Esophagus mucosa (tissue), 1 donor: ENCODE data around the gene POLR3A. TPM values are rescaled to one million over a fixed set of nuclear protein-coding genes. Genes with fewer than 3 reads are reported as not detected.

ENCODE experiments used
- total RNA-seq: library from RNA; stranded (reverse); gene quantifications from one replicate; pipeline ENCODE4 v1.2.4, GENCODE V29; 2023
- donor health status: DM: yes; HTN: yes; CAD: no.

POLR3A gene
- total RNA-seq, 1 donor from 2014 or later = 8.3 TPM

Other genes with a start within 250 kb of the POLR3A start
- gene DLG5, start 102.8 kb downstream of the POLR3A start, total RNA-seq = 37.9 TPM
- gene RPS24, start 4.3 kb upstream of the POLR3A start, total RNA-seq = 1,500 TPM